HCT116 (cell line): ENCODE results near the gene NEURL2. TPM values are rescaled to one million over a fixed set of nuclear protein-coding genes. Genes with fewer than 3 reads are reported as not detected.

Source experiments
- ATAC-seq: fragments of 200-7000 bp; cut with Tn5 transposase; 2 replicates; pipeline ENCODE4 v1.9.1; 2020; ENCODE audit warnings: mild to moderate bottlenecking, moderate library complexity
- BruUV-seq: library from RNA; stranded (reverse); fragments of 400-500 nt; replicated peaks from 2 replicates; lab custom pipeline; 2021; lab: Mats Ljungman, UMichigan
- CTCF ChIA-PET: fragments of 300-600 bp; sonication (Branson Sonifier 250); formaldehyde crosslinking; loops from one replicate; lab custom pipeline; 2021; ENCODE audit warnings: antibody characterized with exemption; lab: Charles Lee
- POLR2A ChIA-PET: fragments of 300-600, 350-600 bp; sonication (Branson Sonifier 250); formaldehyde crosslinking; loops from one replicate; lab custom pipeline; 2021; ENCODE audit warnings: antibody characterized with exemption; lab: Charles Lee
- RAD21 ChIA-PET, 2 experiments: fragments of 300-600 bp; sonication (Branson Sonifier 250); formaldehyde crosslinking; loops; one replicate each; lab custom pipeline; 2023; ENCODE audit warnings: low total read pairs in 2 of 2; ENCODE audit not compliant: uncharacterized antibody in 2 of 2, unreplicated experiment in 2 of 2, low non-redundant PET in 1 of 2; lab: Charles Lee
- DNase-seq: peaks from one replicate; pipeline ENCODE4 v3.0.0-alpha.2; 2010; ENCODE audit warnings: low read depth, low spot score
- H2AFZ ChIP-seq: fragments of 200-600 bp; shearing (Covaris generic), sonication (generic); 2 replicates; pipeline ENCODE4 v1.6.1; 2017; ENCODE audit warnings: low read depth, mixed run types, mixed read lengths, antibody characterized with exemption, low read length; ENCODE audit not compliant: poor library complexity, severe bottlenecking
- H3K27ac ChIP-seq: 2 replicates; pipeline ENCODE4 v1.5.1; 2012; ENCODE audit warnings: low read depth, low read length
- H3K27me3 ChIP-seq: fragments of 200-600 bp; sonication (generic); 2 replicates; pipeline ENCODE4 v1.6.1; 2016; ENCODE audit warnings: mixed run types, low read length, mixed read lengths; ENCODE audit not compliant: insufficient read depth
- H3K36me3 ChIP-seq, 2 experiments: fragments of 200-500 bp in 1 of 2; fragments of 200-600 bp in 1 of 2; sonication (Bioruptor generic) in 1 of 2; sonication (generic) in 1 of 2; 2 replicates each; pipeline versions ENCODE4 v1.5.1 to v1.6.1; 2014 to 2016; ENCODE audit warnings: low read length in 2 of 2, inconsistent platforms in 1 of 2, mixed read lengths in 1 of 2, mixed run types in 1 of 2; ENCODE audit not compliant: insufficient read depth in 2 of 2, control insufficient read depth in 1 of 2
- H3K4me1 ChIP-seq, 2 experiments: fragments of 200-600 bp in 1 of 2; sonication (generic) in 1 of 2; 2 replicates each; pipeline versions ENCODE4 v1.5.1 to v1.6.1; 2012 to 2017; ENCODE audit warnings: low read length in 2 of 2, inconsistent platforms in 1 of 2, mild to moderate bottlenecking in 1 of 2, mixed read lengths in 1 of 2, mixed run types in 1 of 2, moderate library complexity in 1 of 2; ENCODE audit not compliant: insufficient read depth in 2 of 2, control insufficient read depth in 1 of 2
- H3K4me2 ChIP-seq: fragments of 200-600 bp; sonication (generic); 2 replicates; pipeline ENCODE4 v1.6.1; 2017; ENCODE audit warnings: mixed run types, low read length, mixed read lengths
- H3K4me3 ChIP-seq, 2 experiments: fragments of 200-600 bp in 1 of 2; sonication (generic) in 1 of 2; replicated peaks in 1 of 2; 2 replicates each; pipeline ENCODE4 v1.5.1; 2011 to 2016; ENCODE audit warnings: low read length in 2 of 2, control low read depth in 1 of 2, low read depth in 1 of 2, mild to moderate bottlenecking in 1 of 2, mixed read lengths in 1 of 2, mixed run types in 1 of 2
- H3K79me2 ChIP-seq: fragments of 200-600 bp; sonication (generic); 2 replicates; pipeline ENCODE4 v1.6.1; 2017; ENCODE audit warnings: mild to moderate bottlenecking, mixed run types, low read length, moderate library complexity, mixed read lengths; ENCODE audit not compliant: insufficient read depth
- H3K9ac ChIP-seq: fragments of 200-600 bp; sonication (generic); 2 replicates; pipeline ENCODE4 v1.6.1; 2016; ENCODE audit warnings: low read length, mixed read lengths
- H3K9me2 ChIP-seq: fragments of 200-600 bp; sonication (generic), shearing (Covaris generic); 2 replicates; pipeline ENCODE4 v1.6.1; 2017; ENCODE audit warnings: mixed run types, mild to moderate bottlenecking, moderate library complexity; ENCODE audit not compliant: insufficient read depth
- H3K9me3 ChIP-seq, 2 experiments: fragments of 200-500 bp in 1 of 2; fragments of 200-600 bp in 1 of 2; sonication (Bioruptor generic) in 1 of 2; sonication (generic) in 1 of 2; 2 replicates each; pipeline ENCODE4 v1.6.1; 2014 to 2017; ENCODE audit warnings: low read length in 2 of 2, mixed read lengths in 2 of 2, inconsistent platforms in 1 of 2, low read depth in 1 of 2, mild to moderate bottlenecking in 1 of 2, mixed run types in 1 of 2, moderate library complexity in 1 of 2; ENCODE audit not compliant: control insufficient read depth in 1 of 2, insufficient read depth in 1 of 2
- H4K20me1 ChIP-seq: fragments of 200-600 bp; sonication (generic), shearing (Covaris generic); 2 replicates; pipeline ENCODE4 v1.6.1; 2017; ENCODE audit warnings: mixed run types, mild to moderate bottlenecking, moderate library complexity; ENCODE audit not compliant: insufficient read depth
- CBX3 ChIP-seq: IDR thresholded peaks from 2 replicates; pipeline ENCODE4 v1.6.1; 2012; ENCODE audit warnings: low read depth
- CEBPB ChIP-seq: IDR thresholded peaks from 2 replicates; pipeline ENCODE4 v1.6.1; 2012; ENCODE audit warnings: low read depth
- CTCF ChIP-seq, 3 experiments: fragments of 200-600 bp in 1 of 3; sonication (generic) in 1 of 3; IDR thresholded peaks in 2 of 3; conservative IDR thresholded peaks in 1 of 3; 2 replicates each; pipeline ENCODE4 v1.5.1; 2012 to 2017; ENCODE audit warnings: low read depth in 2 of 3, low read length in 2 of 3, antibody characterized with exemption in 1 of 3, borderline replicate concordance in 1 of 3, control low read depth in 1 of 3, mild to moderate bottlenecking in 1 of 3, mixed read lengths in 1 of 3, mixed run types in 1 of 3, moderate library complexity in 1 of 3; ENCODE audit not compliant: insufficient read depth in 1 of 3
- EGR1 ChIP-seq: IDR thresholded peaks from 2 replicates; pipeline ENCODE4 v1.6.1; 2012; ENCODE audit warnings: low read depth
- ELF1 ChIP-seq: IDR thresholded peaks from 2 replicates; pipeline ENCODE4 v1.6.1; 2012; ENCODE audit warnings: low read depth, borderline replicate concordance
- EZH2 ChIP-seq: fragments of 200-600 bp; sonication (generic); IDR thresholded peaks from 2 replicates; pipeline ENCODE4 v1.6.1; 2017; ENCODE audit warnings: antibody characterized with exemption, mixed run types
- EZH2phosphoT487 ChIP-seq: fragments of 200-600 bp; IDR thresholded peaks from 2 replicates; pipeline ENCODE4 v1.6.1; 2018; ENCODE audit warnings: antibody characterized with exemption, borderline replicate concordance
- FOSL1 ChIP-seq: IDR thresholded peaks from 2 replicates; pipeline ENCODE4 v1.6.1; 2012; ENCODE audit warnings: low read depth
- JUND ChIP-seq: IDR thresholded peaks from 2 replicates; pipeline ENCODE4 v1.6.1; 2012
- MAX ChIP-seq: IDR thresholded peaks from 2 replicates; pipeline ENCODE4 v1.6.1; 2012
- POLR2A ChIP-seq: IDR thresholded peaks from 2 replicates; pipeline ENCODE4 v1.7.0; 2011; ENCODE audit warnings: borderline replicate concordance; ENCODE audit not compliant: insufficient read depth, insufficient read length; ENCODE audit errors: extremely low read depth
- RAD21 ChIP-seq: IDR thresholded peaks from 2 replicates; pipeline ENCODE4 v1.6.1; 2012; ENCODE audit warnings: low read depth, mild to moderate bottlenecking
- SIN3A ChIP-seq: IDR thresholded peaks from 2 replicates; pipeline ENCODE4 v1.6.1; 2012; ENCODE audit warnings: low read depth
- SP1 ChIP-seq: IDR thresholded peaks from 2 replicates; pipeline ENCODE4 v1.6.1; 2012; ENCODE audit warnings: low read depth
- SRF ChIP-seq: IDR thresholded peaks from 2 replicates; pipeline ENCODE4 v1.6.1; 2012; ENCODE audit warnings: low read depth
- TCF7L2 ChIP-seq: IDR thresholded peaks from 2 replicates; pipeline ENCODE4 v1.7.0; 2011; ENCODE audit warnings: borderline replicate concordance, inconsistent platforms; ENCODE audit not compliant: insufficient read depth, insufficient read length; ENCODE audit errors: extremely low read depth
- YY1 ChIP-seq: IDR thresholded peaks from 2 replicates; pipeline ENCODE4 v1.6.1; 2011; ENCODE audit warnings: low read length, low read depth, moderate library complexity, mild to moderate bottlenecking; ENCODE audit not compliant: insufficient replicate concordance; ENCODE audit errors: extremely low read depth
- ZBTB33 ChIP-seq: IDR thresholded peaks from 2 replicates; pipeline ENCODE4 v1.6.1; 2011; ENCODE audit warnings: mild to moderate bottlenecking, low read length, moderate library complexity; ENCODE audit not compliant: insufficient replicate concordance; ENCODE audit errors: extremely low read depth
- intact Hi-C: fragments of 100-400 bp; cut with micrococcal nuclease; formaldehyde crosslinking; loops from 2 replicates; pipeline ENCODE4 v1.10.0; 2022
- total RNA-seq: library from RNA; stranded (reverse); gene quantifications from one replicate; pipeline ENCODE4 v1.2.1, GENCODE V29; 2021; ENCODE audit not compliant: unreplicated experiment

Gene NEURL2
- total RNA-seq, 1 experiment from 2014 or later = 0.96 TPM

- no peak for TF ChIP-seq ZBTB33
- no peak for TF ChIP-seq EGR1
- no peak for TF ChIP-seq POLR2A
- no peak for TF ChIP-seq MAX
- TF ChIP-seq CTCF (IDR thresholded peaks at IDR 0.05 in 2 of 3, conservative IDR thresholded peaks at IDR 0.05 in 1 of 3; ENCODE audit: borderline replicate concordance in 1 of 3, insufficient read depth in 1 of 3, low read depth in 2 of 3, low read length in 2 of 3) = no peak
- TF ChIP-seq CBX3 = no peak
These were observed 18.4 kb downstream of the NEURL2 start (continued) for GRCh38 chr20:45872626-45873025.

GRCh38 chr20:45867819-45868176 is 23.2 kb downstream of the NEURL2 start:
- H3K27ac ChIP-seq = no peak overlapping the region
- H3K9me2 ChIP-seq = no peaks in the 10 kb centered on the region
- H3K4me1 ChIP-seq = peaks cover 0 to 10% of the 10 kb centered on the region in 2 experiments; a peak in 1 of 4 replicates
- H2AFZ ChIP-seq = no peak overlapping the region
- RAD21 ChIA-PET = no interaction called here
- ATAC-seq (no peak), DNase-seq (no peak)
- H3K4me3 ChIP-seq = no peak overlapping the region
- CTCF ChIA-PET = no interaction called here
- H3K79me2 ChIP-seq = no peaks in the 10 kb centered on the region
- H3K4me2 ChIP-seq = no peak overlapping the region
- no peaks in the 10 kb centered on the region for H3K27me3 ChIP-seq
- intact Hi-C loops = no loop called here
- POLR2A ChIA-PET = no interaction called here
- H3K9ac ChIP-seq = no peak overlapping the region
- H4K20me1 ChIP-seq = no peaks in the 10 kb centered on the region
- BruUV-seq = no TSS peak
- no peaks in the 10 kb centered on the region for H3K36me3 ChIP-seq
- no peaks in the 10 kb centered on the region for H3K9me3 ChIP-seq
- no peak for TF ChIP-seq FOSL1
- TF ChIP-seq EZH2 = no peak
- TF ChIP-seq EZH2phosphoT487 = no peak
- TF ChIP-seq RAD21 = no peak
- TF ChIP-seq YY1 = no peak
- TF ChIP-seq SIN3A = no peak
- no peak for TF ChIP-seq POLR2A
- TF ChIP-seq MAX = no peak
- no peak for TF ChIP-seq EGR1
- no peak for TF ChIP-seq TCF7L2
- no peak for TF ChIP-seq JUND
- no peak for TF ChIP-seq SRF
- TF ChIP-seq SP1 = no peak
- TF ChIP-seq CBX3 = no peak
- TF ChIP-seq CEBPB = no peak
- TF ChIP-seq CTCF (IDR thresholded peaks at IDR 0.05 in 2 of 3, conservative IDR thresholded peaks at IDR 0.05 in 1 of 3; ENCODE audit: borderline replicate concordance in 1 of 3, insufficient read depth in 1 of 3, low read depth in 2 of 3, low read length in 2 of 3) = no peak
- no peak for TF ChIP-seq ELF1
